HCT116 (cell line): ENCODE results near the gene MYO16. TPM values are rescaled to one million over a fixed set of nuclear protein-coding genes. Genes with fewer than 3 reads are reported as not detected.

Experiments used
- ATAC-seq: fragments of 200-7000 bp; cut with Tn5 transposase; 2 replicates; pipeline ENCODE4 v1.9.1; 2020; ENCODE audit warnings: mild to moderate bottlenecking, moderate library complexity
- BruUV-seq: library from RNA; stranded (reverse); fragments of 400-500 nt; replicated peaks from 2 replicates; lab custom pipeline; 2021; lab: Mats Ljungman, UMichigan
- CTCF ChIA-PET: fragments of 300-600 bp; sonication (Branson Sonifier 250); formaldehyde crosslinking; loops from one replicate; lab custom pipeline; 2021; ENCODE audit warnings: antibody characterized with exemption; lab: Charles Lee
- POLR2A ChIA-PET: fragments of 300-600, 350-600 bp; sonication (Branson Sonifier 250); formaldehyde crosslinking; loops from one replicate; lab custom pipeline; 2021; ENCODE audit warnings: antibody characterized with exemption; lab: Charles Lee
- RAD21 ChIA-PET, 2 experiments: fragments of 300-600 bp; sonication (Branson Sonifier 250); formaldehyde crosslinking; loops; one replicate each; lab custom pipeline; 2023; ENCODE audit warnings: low total read pairs in 2 of 2; ENCODE audit not compliant: uncharacterized antibody in 2 of 2, unreplicated experiment in 2 of 2, low non-redundant PET in 1 of 2; lab: Charles Lee
- DNase-seq: peaks from one replicate; pipeline ENCODE4 v3.0.0-alpha.2; 2010; ENCODE audit warnings: low read depth, low spot score
- H2AFZ ChIP-seq: fragments of 200-600 bp; shearing (Covaris generic), sonication (generic); 2 replicates; pipeline ENCODE4 v1.6.1; 2017; ENCODE audit warnings: low read depth, mixed run types, mixed read lengths, antibody characterized with exemption, low read length; ENCODE audit not compliant: poor library complexity, severe bottlenecking
- H3K27ac ChIP-seq: 2 replicates; pipeline ENCODE4 v1.5.1; 2012; ENCODE audit warnings: low read depth, low read length
- H3K27me3 ChIP-seq: fragments of 200-600 bp; sonication (generic); 2 replicates; pipeline ENCODE4 v1.6.1; 2016; ENCODE audit warnings: mixed run types, low read length, mixed read lengths; ENCODE audit not compliant: insufficient read depth
- H3K36me3 ChIP-seq, 2 experiments: fragments of 200-500 bp in 1 of 2; fragments of 200-600 bp in 1 of 2; sonication (Bioruptor generic) in 1 of 2; sonication (generic) in 1 of 2; 2 replicates each; pipeline versions ENCODE4 v1.5.1 to v1.6.1; 2014 to 2016; ENCODE audit warnings: low read length in 2 of 2, inconsistent platforms in 1 of 2, mixed read lengths in 1 of 2, mixed run types in 1 of 2; ENCODE audit not compliant: insufficient read depth in 2 of 2, control insufficient read depth in 1 of 2
- H3K4me1 ChIP-seq, 2 experiments: fragments of 200-600 bp in 1 of 2; sonication (generic) in 1 of 2; 2 replicates each; pipeline versions ENCODE4 v1.5.1 to v1.6.1; 2012 to 2017; ENCODE audit warnings: low read length in 2 of 2, inconsistent platforms in 1 of 2, mild to moderate bottlenecking in 1 of 2, mixed read lengths in 1 of 2, mixed run types in 1 of 2, moderate library complexity in 1 of 2; ENCODE audit not compliant: insufficient read depth in 2 of 2, control insufficient read depth in 1 of 2
- H3K4me2 ChIP-seq: fragments of 200-600 bp; sonication (generic); 2 replicates; pipeline ENCODE4 v1.6.1; 2017; ENCODE audit warnings: mixed run types, low read length, mixed read lengths
- H3K4me3 ChIP-seq, 2 experiments: fragments of 200-600 bp in 1 of 2; sonication (generic) in 1 of 2; replicated peaks in 1 of 2; 2 replicates each; pipeline ENCODE4 v1.5.1; 2011 to 2016; ENCODE audit warnings: low read length in 2 of 2, control low read depth in 1 of 2, low read depth in 1 of 2, mild to moderate bottlenecking in 1 of 2, mixed read lengths in 1 of 2, mixed run types in 1 of 2
- H3K79me2 ChIP-seq: fragments of 200-600 bp; sonication (generic); 2 replicates; pipeline ENCODE4 v1.6.1; 2017; ENCODE audit warnings: mild to moderate bottlenecking, mixed run types, low read length, moderate library complexity, mixed read lengths; ENCODE audit not compliant: insufficient read depth
- H3K9ac ChIP-seq: fragments of 200-600 bp; sonication (generic); 2 replicates; pipeline ENCODE4 v1.6.1; 2016; ENCODE audit warnings: low read length, mixed read lengths
- H3K9me2 ChIP-seq: fragments of 200-600 bp; sonication (generic), shearing (Covaris generic); 2 replicates; pipeline ENCODE4 v1.6.1; 2017; ENCODE audit warnings: mixed run types, mild to moderate bottlenecking, moderate library complexity; ENCODE audit not compliant: insufficient read depth
- H3K9me3 ChIP-seq, 2 experiments: fragments of 200-500 bp in 1 of 2; fragments of 200-600 bp in 1 of 2; sonication (Bioruptor generic) in 1 of 2; sonication (generic) in 1 of 2; 2 replicates each; pipeline ENCODE4 v1.6.1; 2014 to 2017; ENCODE audit warnings: low read length in 2 of 2, mixed read lengths in 2 of 2, inconsistent platforms in 1 of 2, low read depth in 1 of 2, mild to moderate bottlenecking in 1 of 2, mixed run types in 1 of 2, moderate library complexity in 1 of 2; ENCODE audit not compliant: control insufficient read depth in 1 of 2, insufficient read depth in 1 of 2
- H4K20me1 ChIP-seq: fragments of 200-600 bp; sonication (generic), shearing (Covaris generic); 2 replicates; pipeline ENCODE4 v1.6.1; 2017; ENCODE audit warnings: mixed run types, mild to moderate bottlenecking, moderate library complexity; ENCODE audit not compliant: insufficient read depth
- CBX3 ChIP-seq: IDR thresholded peaks from 2 replicates; pipeline ENCODE4 v1.6.1; 2012; ENCODE audit warnings: low read depth
- CEBPB ChIP-seq: IDR thresholded peaks from 2 replicates; pipeline ENCODE4 v1.6.1; 2012; ENCODE audit warnings: low read depth
- EGR1 ChIP-seq: IDR thresholded peaks from 2 replicates; pipeline ENCODE4 v1.6.1; 2012; ENCODE audit warnings: low read depth
- ELF1 ChIP-seq: IDR thresholded peaks from 2 replicates; pipeline ENCODE4 v1.6.1; 2012; ENCODE audit warnings: low read depth, borderline replicate concordance
- EZH2 ChIP-seq: fragments of 200-600 bp; sonication (generic); IDR thresholded peaks from 2 replicates; pipeline ENCODE4 v1.6.1; 2017; ENCODE audit warnings: antibody characterized with exemption, mixed run types
- EZH2phosphoT487 ChIP-seq: fragments of 200-600 bp; IDR thresholded peaks from 2 replicates; pipeline ENCODE4 v1.6.1; 2018; ENCODE audit warnings: antibody characterized with exemption, borderline replicate concordance
- FOSL1 ChIP-seq: IDR thresholded peaks from 2 replicates; pipeline ENCODE4 v1.6.1; 2012; ENCODE audit warnings: low read depth
- JUND ChIP-seq: IDR thresholded peaks from 2 replicates; pipeline ENCODE4 v1.6.1; 2012
- POLR2A ChIP-seq: IDR thresholded peaks from 2 replicates; pipeline ENCODE4 v1.7.0; 2011; ENCODE audit warnings: borderline replicate concordance; ENCODE audit not compliant: insufficient read depth, insufficient read length; ENCODE audit errors: extremely low read depth
- POLR2AphosphoS5 ChIP-seq: IDR thresholded peaks from 2 replicates; pipeline ENCODE4 v1.6.1; 2011; ENCODE audit warnings: mild to moderate bottlenecking, low read depth, low read length, moderate library complexity
- RAD21 ChIP-seq: IDR thresholded peaks from 2 replicates; pipeline ENCODE4 v1.6.1; 2012; ENCODE audit warnings: low read depth, mild to moderate bottlenecking
- SIN3A ChIP-seq: IDR thresholded peaks from 2 replicates; pipeline ENCODE4 v1.6.1; 2012; ENCODE audit warnings: low read depth
- TCF7L2 ChIP-seq: IDR thresholded peaks from 2 replicates; pipeline ENCODE4 v1.7.0; 2011; ENCODE audit warnings: borderline replicate concordance, inconsistent platforms; ENCODE audit not compliant: insufficient read depth, insufficient read length; ENCODE audit errors: extremely low read depth
- ZFX ChIP-seq: fragments of 450-650 bp; IDR thresholded peaks from 2 replicates; pipeline ENCODE4 v1.6.1; 2017
- intact Hi-C: fragments of 100-400 bp; cut with micrococcal nuclease; formaldehyde crosslinking; loops from 2 replicates; pipeline ENCODE4 v1.10.0; 2022
- total RNA-seq: library from RNA; stranded (reverse); gene quantifications from one replicate; pipeline ENCODE4 v1.2.1, GENCODE V29; 2021; ENCODE audit not compliant: unreplicated experiment
- TF ChIP-seq, protein P1 (sequence below): IDR thresholded peaks from 2 replicates; pipeline ENCODE4 v1.6.1; 2012; ENCODE audit warnings: low read depth
- TF ChIP-seq, protein P2 (sequence below): IDR thresholded peaks from 2 replicates; pipeline ENCODE4 v1.6.1; 2012
- TF ChIP-seq, protein P3 (sequence below): IDR thresholded peaks from 2 replicates; pipeline ENCODE4 v1.6.1; 2012
- TF ChIP-seq, protein P4 (sequence below), 3 experiments: fragments of 200-600 bp in 1 of 3; sonication (generic) in 1 of 3; IDR thresholded peaks in 2 of 3; conservative IDR thresholded peaks in 1 of 3; 2 replicates each; pipeline ENCODE4 v1.5.1; 2012 to 2017; ENCODE audit warnings: low read depth in 2 of 3, low read length in 2 of 3, antibody characterized with exemption in 1 of 3, borderline replicate concordance in 1 of 3, control low read depth in 1 of 3, mild to moderate bottlenecking in 1 of 3, mixed read lengths in 1 of 3, mixed run types in 1 of 3, moderate library complexity in 1 of 3; ENCODE audit not compliant: insufficient read depth in 1 of 3

MYO16 gene
- total RNA-seq, 1 experiment from 2014 or later = 0.07 TPM

DNA sequence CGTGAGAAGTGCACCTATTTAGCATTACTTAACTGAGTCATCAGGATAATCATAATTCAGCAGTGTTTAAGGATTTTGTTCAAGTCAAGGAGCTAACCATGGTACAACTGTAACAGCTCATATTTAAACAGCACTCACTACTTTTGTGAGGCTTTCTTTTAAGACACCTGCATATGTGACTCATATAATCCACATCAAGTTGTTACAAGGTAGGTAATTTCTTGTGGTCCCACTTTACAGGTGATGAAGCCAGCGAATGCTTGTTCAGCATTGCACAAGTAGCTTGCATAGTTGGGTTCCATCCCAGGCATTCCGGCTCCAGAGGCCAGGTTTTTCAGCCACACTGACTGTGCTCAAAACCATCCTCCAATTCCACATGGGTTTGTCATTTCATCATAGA is 569.2 kb downstream of the MYO16 start (continued):
- TF ChIP-seq, protein P1, sequence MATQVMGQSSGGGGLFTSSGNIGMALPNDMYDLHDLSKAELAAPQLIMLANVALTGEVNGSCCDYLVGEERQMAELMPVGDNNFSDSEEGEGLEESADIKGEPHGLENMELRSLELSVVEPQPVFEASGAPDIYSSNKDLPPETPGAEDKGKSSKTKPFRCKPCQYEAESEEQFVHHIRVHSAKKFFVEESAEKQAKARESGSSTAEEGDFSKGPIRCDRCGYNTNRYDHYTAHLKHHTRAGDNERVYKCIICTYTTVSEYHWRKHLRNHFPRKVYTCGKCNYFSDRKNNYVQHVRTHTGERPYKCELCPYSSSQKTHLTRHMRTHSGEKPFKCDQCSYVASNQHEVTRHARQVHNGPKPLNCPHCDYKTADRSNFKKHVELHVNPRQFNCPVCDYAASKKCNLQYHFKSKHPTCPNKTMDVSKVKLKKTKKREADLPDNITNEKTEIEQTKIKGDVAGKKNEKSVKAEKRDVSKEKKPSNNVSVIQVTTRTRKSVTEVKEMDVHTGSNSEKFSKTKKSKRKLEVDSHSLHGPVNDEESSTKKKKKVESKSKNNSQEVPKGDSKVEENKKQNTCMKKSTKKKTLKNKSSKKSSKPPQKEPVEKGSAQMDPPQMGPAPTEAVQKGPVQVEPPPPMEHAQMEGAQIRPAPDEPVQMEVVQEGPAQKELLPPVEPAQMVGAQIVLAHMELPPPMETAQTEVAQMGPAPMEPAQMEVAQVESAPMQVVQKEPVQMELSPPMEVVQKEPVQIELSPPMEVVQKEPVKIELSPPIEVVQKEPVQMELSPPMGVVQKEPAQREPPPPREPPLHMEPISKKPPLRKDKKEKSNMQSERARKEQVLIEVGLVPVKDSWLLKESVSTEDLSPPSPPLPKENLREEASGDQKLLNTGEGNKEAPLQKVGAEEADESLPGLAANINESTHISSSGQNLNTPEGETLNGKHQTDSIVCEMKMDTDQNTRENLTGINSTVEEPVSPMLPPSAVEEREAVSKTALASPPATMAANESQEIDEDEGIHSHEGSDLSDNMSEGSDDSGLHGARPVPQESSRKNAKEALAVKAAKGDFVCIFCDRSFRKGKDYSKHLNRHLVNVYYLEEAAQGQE = no peak; the same call in 1 of the 2 replicates
- no peak for TF ChIP-seq FOSL1
- TF ChIP-seq, protein P2, sequence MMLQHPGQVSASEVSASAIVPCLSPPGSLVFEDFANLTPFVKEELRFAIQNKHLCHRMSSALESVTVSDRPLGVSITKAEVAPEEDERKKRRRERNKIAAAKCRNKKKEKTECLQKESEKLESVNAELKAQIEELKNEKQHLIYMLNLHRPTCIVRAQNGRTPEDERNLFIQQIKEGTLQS = no peak
- no peak for TF ChIP-seq ELF1
- no peak for TF ChIP-seq SIN3A
- no peak for TF ChIP-seq TCF7L2
- TF ChIP-seq POLR2A = no peak
- TF ChIP-seq, protein P3, sequence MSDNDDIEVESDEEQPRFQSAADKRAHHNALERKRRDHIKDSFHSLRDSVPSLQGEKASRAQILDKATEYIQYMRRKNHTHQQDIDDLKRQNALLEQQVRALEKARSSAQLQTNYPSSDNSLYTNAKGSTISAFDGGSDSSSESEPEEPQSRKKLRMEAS = no peak
- TF ChIP-seq EZH2 = no peak
- no peak for TF ChIP-seq ZFX
- TF ChIP-seq, all 23 proteins: peak for 0

DNA sequence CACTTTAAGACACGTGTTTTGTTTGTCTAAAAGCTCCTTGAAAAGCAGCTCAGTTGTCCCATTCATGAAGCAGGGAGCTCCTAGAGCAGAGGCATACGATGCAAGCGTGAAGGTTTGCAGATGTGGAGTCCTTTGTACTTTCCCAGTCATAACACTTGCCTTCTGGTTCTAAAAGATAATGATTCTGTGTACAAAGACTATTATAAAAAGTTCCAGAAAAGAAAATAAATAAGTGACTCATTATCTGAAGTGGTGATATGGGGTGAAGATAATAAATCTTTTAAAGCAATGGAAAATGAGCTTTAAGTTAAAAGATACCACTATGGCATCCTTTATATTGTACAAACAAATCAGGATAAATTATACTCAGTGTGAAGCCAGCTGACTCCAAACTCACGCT is 569.9 kb downstream of the MYO16 start:
- ChIA-PET POLR2A (no interaction called here), CTCF (no interaction called here), RAD21 (no interaction called here)
- H2AFZ ChIP-seq = peak overlapping the region; percentile 21
- DNase-seq (no peak), ATAC-seq (no peak)
- no peak overlapping the region for H3K4me3 ChIP-seq
- no peak overlapping the region for H3K9ac ChIP-seq
- H3K27me3 ChIP-seq = no peaks in the 10 kb centered on the region
- no peaks in the 10 kb centered on the region for H3K79me2 ChIP-seq
- H3K36me3 ChIP-seq = no peaks in the 10 kb centered on the region
- intact Hi-C loops = loop anchor here (10.0 kb wide), 1 partner anchor 984 kb away; the partner anchor contains the start of genes ABHD13 and LIG4
- H3K27ac ChIP-seq = no peak overlapping the region
- BruUV-seq = no TSS peak
- no peaks in the 10 kb centered on the region for H3K9me3 ChIP-seq
- H3K4me1 ChIP-seq = peaks cover 0 to 32% of the 10 kb centered on the region in 2 experiments; a peak in 2 of 4 replicates
- no peaks in the 10 kb centered on the region for H4K20me1 ChIP-seq
- no peaks in the 10 kb centered on the region for H3K9me2 ChIP-seq
- H3K4me2 ChIP-seq = no peak overlapping the region
- TF ChIP-seq CBX3 (no peak), POLR2A (no peak), RAD21 (no peak), ZFX (no peak), EZH2phosphoT487 (no peak), EGR1 (no peak), EZH2 (no peak), CEBPB (no peak), POLR2AphosphoS5 (no peak), JUND (no peak)
- TF ChIP-seq, protein P2 = no peak
- TF ChIP-seq, protein P4, sequence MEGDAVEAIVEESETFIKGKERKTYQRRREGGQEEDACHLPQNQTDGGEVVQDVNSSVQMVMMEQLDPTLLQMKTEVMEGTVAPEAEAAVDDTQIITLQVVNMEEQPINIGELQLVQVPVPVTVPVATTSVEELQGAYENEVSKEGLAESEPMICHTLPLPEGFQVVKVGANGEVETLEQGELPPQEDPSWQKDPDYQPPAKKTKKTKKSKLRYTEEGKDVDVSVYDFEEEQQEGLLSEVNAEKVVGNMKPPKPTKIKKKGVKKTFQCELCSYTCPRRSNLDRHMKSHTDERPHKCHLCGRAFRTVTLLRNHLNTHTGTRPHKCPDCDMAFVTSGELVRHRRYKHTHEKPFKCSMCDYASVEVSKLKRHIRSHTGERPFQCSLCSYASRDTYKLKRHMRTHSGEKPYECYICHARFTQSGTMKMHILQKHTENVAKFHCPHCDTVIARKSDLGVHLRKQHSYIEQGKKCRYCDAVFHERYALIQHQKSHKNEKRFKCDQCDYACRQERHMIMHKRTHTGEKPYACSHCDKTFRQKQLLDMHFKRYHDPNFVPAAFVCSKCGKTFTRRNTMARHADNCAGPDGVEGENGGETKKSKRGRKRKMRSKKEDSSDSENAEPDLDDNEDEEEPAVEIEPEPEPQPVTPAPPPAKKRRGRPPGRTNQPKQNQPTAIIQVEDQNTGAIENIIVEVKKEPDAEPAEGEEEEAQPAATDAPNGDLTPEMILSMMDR (IDR thresholded peaks at IDR 0.05 in 2 of 3, conservative IDR thresholded peaks at IDR 0.05 in 1 of 3; ENCODE audit: borderline replicate concordance in 1 of 3, insufficient read depth in 1 of 3, low read depth in 2 of 3, low read length in 2 of 3) = no peak
- TF ChIP-seq, protein P3 = no peak
